Astrocyte (in vitro differentiated cells and primary cell): ENCODE measurements around the gene NSA2.

Experiments
- EZH2 ChIP-seq: IDR thresholded peaks from 2 replicates; pipeline ENCODE4 v1.6.1; 2012; ENCODE audit warnings: mild to moderate bottlenecking, low read length, inconsistent platforms; ENCODE audit not compliant: insufficient read depth
- TF ChIP-seq, protein P1 (sequence below): IDR thresholded peaks from 2 replicates; pipeline ENCODE4 v1.5.1; 2011; ENCODE audit warnings: low read depth, mild to moderate bottlenecking, inconsistent platforms, low read length, moderate library complexity; ENCODE audit not compliant: insufficient read depth

DNA sequence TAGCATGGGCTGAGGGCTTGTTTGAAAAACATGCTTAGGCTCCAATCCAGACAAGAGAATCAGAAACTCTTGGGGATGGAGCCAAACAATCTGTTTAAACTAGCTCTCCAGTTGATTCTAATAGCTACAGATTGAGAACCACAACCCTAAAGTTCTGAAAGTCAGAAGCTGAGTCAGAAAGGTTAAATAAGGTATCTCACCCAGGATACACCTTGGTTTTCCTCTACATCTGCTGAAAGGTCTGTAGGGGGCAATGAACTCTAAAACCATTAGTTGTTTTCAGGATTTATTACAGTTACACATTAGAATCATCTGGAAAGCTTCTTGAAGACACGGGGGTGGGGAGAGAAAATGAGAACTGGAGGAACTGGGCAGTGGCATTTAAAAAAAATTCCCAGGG lies 5.8 kb upstream of the NSA2 start:
- TF ChIP-seq, protein P1, sequence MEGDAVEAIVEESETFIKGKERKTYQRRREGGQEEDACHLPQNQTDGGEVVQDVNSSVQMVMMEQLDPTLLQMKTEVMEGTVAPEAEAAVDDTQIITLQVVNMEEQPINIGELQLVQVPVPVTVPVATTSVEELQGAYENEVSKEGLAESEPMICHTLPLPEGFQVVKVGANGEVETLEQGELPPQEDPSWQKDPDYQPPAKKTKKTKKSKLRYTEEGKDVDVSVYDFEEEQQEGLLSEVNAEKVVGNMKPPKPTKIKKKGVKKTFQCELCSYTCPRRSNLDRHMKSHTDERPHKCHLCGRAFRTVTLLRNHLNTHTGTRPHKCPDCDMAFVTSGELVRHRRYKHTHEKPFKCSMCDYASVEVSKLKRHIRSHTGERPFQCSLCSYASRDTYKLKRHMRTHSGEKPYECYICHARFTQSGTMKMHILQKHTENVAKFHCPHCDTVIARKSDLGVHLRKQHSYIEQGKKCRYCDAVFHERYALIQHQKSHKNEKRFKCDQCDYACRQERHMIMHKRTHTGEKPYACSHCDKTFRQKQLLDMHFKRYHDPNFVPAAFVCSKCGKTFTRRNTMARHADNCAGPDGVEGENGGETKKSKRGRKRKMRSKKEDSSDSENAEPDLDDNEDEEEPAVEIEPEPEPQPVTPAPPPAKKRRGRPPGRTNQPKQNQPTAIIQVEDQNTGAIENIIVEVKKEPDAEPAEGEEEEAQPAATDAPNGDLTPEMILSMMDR, result no peak
- no peak for TF ChIP-seq EZH2
